ENCODE measurements around the gene GABRR3. TPM values are rescaled to one million over a fixed set of nuclear protein-coding genes. Genes with fewer than 3 reads are reported as not detected.

GABRR3 gene
- total and polyA plus RNA-seq, 2 donors = 0.02 to 0.05 TPM

- no peak overlapping the region for H3K27ac ChIP-seq (ENCODE audit: low read depth in 1 of 2, low read length in 1 of 2)
- H3K36me3 ChIP-seq (ENCODE audit: control insufficient read depth in 2 of 2, insufficient read depth in 2 of 2, low read length in 1 of 2) = no peaks in the 10 kb centered on the region
- DNase-seq (ENCODE audit: low read depth in 6 of 9, low spot score in 9 of 9) = no peak
- 95% methylated on average over 1 of the region's 1 CpG for WGBS
- peaks cover 0 to 20% of the 10 kb centered on the region in 2 donors for H3K4me1 ChIP-seq (ENCODE audit: control insufficient read depth in 2 of 2, insufficient read depth in 2 of 2, low read length in 2 of 2)
- no peaks in the 10 kb centered on the region for H3K27me3 ChIP-seq (ENCODE audit: control insufficient read depth in 2 of 2, insufficient read depth in 1 of 2, low read length in 1 of 2)
- H3K9me3 ChIP-seq (ENCODE audit: control insufficient read depth in 2 of 2, insufficient read depth in 1 of 2, low read length in 1 of 2) = no peaks in the 10 kb centered on the region
- no peak overlapping the region for H3K4me3 ChIP-seq (ENCODE audit: low read length in 2 of 2)
Measured at GRCh38 chr3:98002717-98003116, 32.4 kb downstream of the GABRR3 start.

- WGBS = 86% methylated on average over 1 of the region's 1 CpG
- Histone ChIP-seq H3K27ac (ENCODE audit: low read depth in 1 of 2, low read length in 1 of 2) (no peak overlapping the region), H3K9me3 (ENCODE audit: control insufficient read depth in 2 of 2, insufficient read depth in 1 of 2, low read length in 1 of 2) (no peaks in the 10 kb centered on the region), H3K36me3 (ENCODE audit: control insufficient read depth in 2 of 2, insufficient read depth in 2 of 2, low read length in 1 of 2) (no peaks in the 10 kb centered on the region), H3K27me3 (ENCODE audit: control insufficient read depth in 2 of 2, insufficient read depth in 1 of 2, low read length in 1 of 2) (no peaks in the 10 kb centered on the region), H3K4me1 (ENCODE audit: control insufficient read depth in 2 of 2, insufficient read depth in 2 of 2, low read length in 2 of 2) (peaks cover 0 to 8% of the 10 kb centered on the region in 2 donors), H3K4me3 (ENCODE audit: low read length in 2 of 2) (no peak overlapping the region)
- DNase-seq (ENCODE audit: low read depth in 6 of 9, low spot score in 9 of 9) = no peak
Measured at GRCh38 chr3:97999994-98000393, 35.1 kb downstream of the GABRR3 start.

- no peak overlapping the region for H3K27ac ChIP-seq (ENCODE audit: low read depth in 1 of 2, low read length in 1 of 2)
- no peaks in the 10 kb centered on the region for H3K9me3 ChIP-seq (ENCODE audit: control insufficient read depth in 2 of 2, insufficient read depth in 1 of 2, low read length in 1 of 2)
- peaks cover 0 to 8% of the 10 kb centered on the region in 2 donors for H3K4me1 ChIP-seq (ENCODE audit: control insufficient read depth in 2 of 2, insufficient read depth in 2 of 2, low read length in 2 of 2)
- no peaks in the 10 kb centered on the region for H3K36me3 ChIP-seq (ENCODE audit: control insufficient read depth in 2 of 2, insufficient read depth in 2 of 2, low read length in 1 of 2)
- H3K27me3 ChIP-seq (ENCODE audit: control insufficient read depth in 2 of 2, insufficient read depth in 1 of 2, low read length in 1 of 2) = no peaks in the 10 kb centered on the region
- DNase-seq (ENCODE audit: low read depth in 6 of 9, low spot score in 9 of 9) = no peak
- 96% methylated on average over 5 of the region's 5 CpGs for WGBS
- no peak overlapping the region for H3K4me3 ChIP-seq (ENCODE audit: low read length in 2 of 2)
Measured at GRCh38 chr3:97999103-97999502, 36.0 kb downstream of the GABRR3 start.

- WGBS = 82% methylated on average over 4 of the region's 4 CpGs
- Histone ChIP-seq H3K9me3 (ENCODE audit: control insufficient read depth in 2 of 2, insufficient read depth in 1 of 2, low read length in 1 of 2) (no peaks in the 10 kb centered on the region), H3K4me3 (ENCODE audit: low read length in 2 of 2) (no peak overlapping the region), H3K36me3 (ENCODE audit: control insufficient read depth in 2 of 2, insufficient read depth in 2 of 2, low read length in 1 of 2) (no peaks in the 10 kb centered on the region), H3K27ac (ENCODE audit: low read depth in 1 of 2, low read length in 1 of 2) (no peak overlapping the region), H3K27me3 (ENCODE audit: control insufficient read depth in 2 of 2, insufficient read depth in 1 of 2, low read length in 1 of 2) (no peaks in the 10 kb centered on the region), H3K4me1 (ENCODE audit: control insufficient read depth in 2 of 2, insufficient read depth in 2 of 2, low read length in 2 of 2) (no peaks in the 10 kb centered on the region)
- DNase-seq (ENCODE audit: low read depth in 6 of 9, low spot score in 9 of 9) = no peak
Measured at GRCh38 chr3:97996988-97997387, 38.1 kb downstream of the GABRR3 start.

GRCh38 chr3:97994328-97994945 is 40.7 kb downstream of the GABRR3 start:
- Histone ChIP-seq H3K4me3 (ENCODE audit: low read length in 2 of 2) (no peak overlapping the region), H3K27me3 (ENCODE audit: control insufficient read depth in 2 of 2, insufficient read depth in 1 of 2, low read length in 1 of 2) (no peaks in the 10 kb centered on the region), H3K27ac (ENCODE audit: low read depth in 1 of 2, low read length in 1 of 2) (no peak overlapping the region), H3K9me3 (ENCODE audit: control insufficient read depth in 2 of 2, insufficient read depth in 1 of 2, low read length in 1 of 2) (no peaks in the 10 kb centered on the region), H3K4me1 (ENCODE audit: control insufficient read depth in 2 of 2, insufficient read depth in 2 of 2, low read length in 2 of 2) (peaks cover 0 to 7% of the 10 kb centered on the region in 2 donors), H3K36me3 (ENCODE audit: control insufficient read depth in 2 of 2, insufficient read depth in 2 of 2, low read length in 1 of 2) (no peaks in the 10 kb centered on the region)
- no peak for DNase-seq (ENCODE audit: low read depth in 6 of 9, low spot score in 9 of 9)
- WGBS = 96% methylated on average over 2 of the region's 2 CpGs

GRCh38 chr3:97993526-97993925 is 41.6 kb downstream of the GABRR3 start:
- 89% methylated on average over 2 of the region's 2 CpGs for WGBS
- peaks cover 0 to 7% of the 10 kb centered on the region in 2 donors for H3K4me1 ChIP-seq (ENCODE audit: control insufficient read depth in 2 of 2, insufficient read depth in 2 of 2, low read length in 2 of 2)

GRCh38 chr3:97992547-97993173 is 42.5 kb downstream of the GABRR3 start:
- no peaks in the 10 kb centered on the region for H3K9me3 ChIP-seq (ENCODE audit: control insufficient read depth in 2 of 2, insufficient read depth in 1 of 2, low read length in 1 of 2)
- H3K27ac ChIP-seq (ENCODE audit: low read depth in 1 of 2, low read length in 1 of 2) = no peak overlapping the region
- H3K36me3 ChIP-seq (ENCODE audit: control insufficient read depth in 2 of 2, insufficient read depth in 2 of 2, low read length in 1 of 2) = no peaks in the 10 kb centered on the region
- 92% methylated on average over 2 of the region's 2 CpGs for WGBS
- no peak for DNase-seq (ENCODE audit: low read depth in 6 of 9, low spot score in 9 of 9)
- no peaks in the 10 kb centered on the region for H3K27me3 ChIP-seq (ENCODE audit: control insufficient read depth in 2 of 2, insufficient read depth in 1 of 2, low read length in 1 of 2)
- peaks cover 0 to 7% of the 10 kb centered on the region in 2 donors for H3K4me1 ChIP-seq (ENCODE audit: control insufficient read depth in 2 of 2, insufficient read depth in 2 of 2, low read length in 2 of 2)
- H3K4me3 ChIP-seq (ENCODE audit: low read length in 2 of 2) = no peak overlapping the region

More at GRCh38 chr3:97993526-97993925, 41.6 kb downstream of the GABRR3 start:
- no peaks in the 10 kb centered on the region for H3K27me3 ChIP-seq (ENCODE audit: control insufficient read depth in 2 of 2, insufficient read depth in 1 of 2, low read length in 1 of 2)
- no peak overlapping the region for H3K27ac ChIP-seq (ENCODE audit: low read depth in 1 of 2, low read length in 1 of 2)
- H3K36me3 ChIP-seq (ENCODE audit: control insufficient read depth in 2 of 2, insufficient read depth in 2 of 2, low read length in 1 of 2) = no peaks in the 10 kb centered on the region
- no peak for DNase-seq (ENCODE audit: low read depth in 6 of 9, low spot score in 9 of 9)
- no peak overlapping the region for H3K4me3 ChIP-seq (ENCODE audit: low read length in 2 of 2)
- H3K9me3 ChIP-seq (ENCODE audit: control insufficient read depth in 2 of 2, insufficient read depth in 1 of 2, low read length in 1 of 2) = no peaks in the 10 kb centered on the region

GRCh38 chr3:97991293-97991682 is 43.8 kb downstream of the GABRR3 start:
- no peak overlapping the region for H3K4me3 ChIP-seq (ENCODE audit: low read length in 2 of 2)
- H3K27ac ChIP-seq (ENCODE audit: low read depth in 1 of 2, low read length in 1 of 2) = no peak overlapping the region
- H3K36me3 ChIP-seq (ENCODE audit: control insufficient read depth in 2 of 2, insufficient read depth in 2 of 2, low read length in 1 of 2) = no peaks in the 10 kb centered on the region
- H3K27me3 ChIP-seq (ENCODE audit: control insufficient read depth in 2 of 2, insufficient read depth in 1 of 2, low read length in 1 of 2) = no peaks in the 10 kb centered on the region
- DNase-seq (ENCODE audit: low read depth in 6 of 9, low spot score in 9 of 9) = no peak
- 59% methylated on average over 5 of the region's 5 CpGs for WGBS
- H3K4me1 ChIP-seq (ENCODE audit: control insufficient read depth in 2 of 2, insufficient read depth in 2 of 2, low read length in 2 of 2) = peaks cover 0 to 7% of the 10 kb centered on the region in 2 donors
- no peaks in the 10 kb centered on the region for H3K9me3 ChIP-seq (ENCODE audit: control insufficient read depth in 2 of 2, insufficient read depth in 1 of 2, low read length in 1 of 2)

GRCh38 chr3:97990624-97991292 is 44.4 kb downstream of the GABRR3 start:
- 75% methylated on average over 2 of the region's 2 CpGs for WGBS
- DNase-seq (ENCODE audit: low read depth in 6 of 9, low spot score in 9 of 9) = no peak
- H3K27me3 ChIP-seq (ENCODE audit: control insufficient read depth in 2 of 2, insufficient read depth in 1 of 2, low read length in 1 of 2) = no peaks in the 10 kb centered on the region

More at GRCh38 chr3:97990624-97991292, 44.4 kb downstream of the GABRR3 start:
- Histone ChIP-seq H3K27ac (ENCODE audit: low read depth in 1 of 2, low read length in 1 of 2) (no peak overlapping the region), H3K4me1 (ENCODE audit: control insufficient read depth in 2 of 2, insufficient read depth in 2 of 2, low read length in 2 of 2) (peaks cover 0 to 7% of the 10 kb centered on the region in 2 donors), H3K4me3 (ENCODE audit: low read length in 2 of 2) (no peak overlapping the region), H3K36me3 (ENCODE audit: control insufficient read depth in 2 of 2, insufficient read depth in 2 of 2, low read length in 1 of 2) (no peaks in the 10 kb centered on the region), H3K9me3 (ENCODE audit: control insufficient read depth in 2 of 2, insufficient read depth in 1 of 2, low read length in 1 of 2) (no peaks in the 10 kb centered on the region)
